Measurements from ENCODE around the gene PIGS. TPM values are rescaled to one million over a fixed set of nuclear protein-coding genes. Genes with fewer than 3 reads are reported as not detected.

The PIGS gene
- polyA plus RNA-seq, 3 donors: 59.4 to 87.5 (median 84.9) TPM

DNA sequence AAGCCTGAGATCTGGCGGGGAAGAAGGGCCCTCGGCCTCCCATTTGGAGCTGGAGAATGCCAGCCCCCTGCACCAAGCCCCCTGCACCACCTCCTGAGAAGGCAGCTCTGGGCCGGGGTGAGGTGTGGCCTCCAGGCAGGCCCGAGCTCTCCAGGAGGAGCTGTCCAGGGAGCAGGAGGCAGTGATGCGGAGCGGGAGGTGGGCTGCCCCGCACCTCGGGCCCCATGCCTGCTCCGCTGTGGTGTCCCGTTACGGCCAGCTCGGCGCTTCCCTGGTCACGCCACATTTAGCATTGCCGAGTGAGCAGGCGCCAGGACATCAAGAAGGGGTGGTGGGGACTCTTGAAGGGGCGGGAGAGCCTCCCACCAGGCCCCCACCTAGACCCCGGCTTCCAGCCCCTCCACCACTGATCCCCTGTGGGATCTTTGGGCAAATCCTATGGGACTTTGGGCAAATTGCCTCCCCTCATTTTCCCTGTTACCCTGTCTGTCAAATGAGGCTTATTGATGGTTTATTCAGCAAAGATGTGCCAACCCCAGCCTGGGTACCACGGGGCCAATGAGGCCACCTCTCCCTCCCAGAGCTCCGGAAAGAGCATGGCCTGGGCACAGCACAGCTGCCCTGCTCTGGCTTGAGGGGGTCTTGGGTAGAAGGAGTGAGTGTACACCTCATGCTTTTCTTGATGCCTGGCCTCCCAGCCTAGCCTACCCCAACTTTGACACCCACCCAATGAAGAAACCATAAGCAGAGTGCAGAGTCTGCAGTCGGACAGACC, 49.8 kb downstream of the PIGS start:
- peaks cover 0 to 4% (median 0%) of the 10 kb centered on the region in 7 donors for H3K9me3 Mint-ChIP-seq
- H3K79me2 ChIP-seq (ENCODE audit: insufficient read depth, low read length): no peaks in the 10 kb centered on the region
- no peak for DNase-seq
- H3K4me3 ChIP-seq (replicated peaks in 1 of 3; ENCODE audit: low read depth in 2 of 3, low read length in 3 of 3): no peak overlapping the region
- no peak overlapping the region for H3K4me2 ChIP-seq (replicated peaks; ENCODE audit: extremely low read depth, low read length, poor library complexity, severe bottlenecking)
- no peak overlapping the region for H3K4me3 Mint-ChIP-seq
- H3K4me1 ChIP-seq (ENCODE audit: control insufficient read depth in 1 of 2, insufficient read depth in 2 of 2, low read length in 2 of 2): peaks cover 0 to 5% of the 10 kb centered on the region in 2 donors
- no peak overlapping the region for H3K9ac ChIP-seq (ENCODE audit: insufficient read depth, low read length, poor library complexity, severe bottlenecking)
- H3K36me3 Mint-ChIP-seq: no peaks in the 10 kb centered on the region
- no peaks in the 10 kb centered on the region for H4K20me1 ChIP-seq (ENCODE audit: insufficient read depth, low read length)
- intact Hi-C loops (cut with micrococcal nuclease): no loop called here
- no peak overlapping the region for H2AFZ ChIP-seq (ENCODE audit: insufficient read depth, low read depth, low read length, poor library complexity, severe bottlenecking)
- peaks cover 0 to 11% (median 10%) of the 10 kb centered on the region in 3 donors for H3K27me3 Mint-ChIP-seq (ENCODE audit: low read depth in 3 of 3)
- TF ChIP-seq, protein P1, sequence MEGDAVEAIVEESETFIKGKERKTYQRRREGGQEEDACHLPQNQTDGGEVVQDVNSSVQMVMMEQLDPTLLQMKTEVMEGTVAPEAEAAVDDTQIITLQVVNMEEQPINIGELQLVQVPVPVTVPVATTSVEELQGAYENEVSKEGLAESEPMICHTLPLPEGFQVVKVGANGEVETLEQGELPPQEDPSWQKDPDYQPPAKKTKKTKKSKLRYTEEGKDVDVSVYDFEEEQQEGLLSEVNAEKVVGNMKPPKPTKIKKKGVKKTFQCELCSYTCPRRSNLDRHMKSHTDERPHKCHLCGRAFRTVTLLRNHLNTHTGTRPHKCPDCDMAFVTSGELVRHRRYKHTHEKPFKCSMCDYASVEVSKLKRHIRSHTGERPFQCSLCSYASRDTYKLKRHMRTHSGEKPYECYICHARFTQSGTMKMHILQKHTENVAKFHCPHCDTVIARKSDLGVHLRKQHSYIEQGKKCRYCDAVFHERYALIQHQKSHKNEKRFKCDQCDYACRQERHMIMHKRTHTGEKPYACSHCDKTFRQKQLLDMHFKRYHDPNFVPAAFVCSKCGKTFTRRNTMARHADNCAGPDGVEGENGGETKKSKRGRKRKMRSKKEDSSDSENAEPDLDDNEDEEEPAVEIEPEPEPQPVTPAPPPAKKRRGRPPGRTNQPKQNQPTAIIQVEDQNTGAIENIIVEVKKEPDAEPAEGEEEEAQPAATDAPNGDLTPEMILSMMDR (IDR thresholded peaks at IDR 0.05): no peak
- no peaks in the 10 kb centered on the region for H3K27me3 ChIP-seq (ENCODE audit: control insufficient read depth in 2 of 2, insufficient read depth in 2 of 2, low read length in 2 of 2)
- WGBS (ENCODE audit: insufficient coverage): 98% methylated on average over 13 of the region's 21 CpGs
- H3K27ac Mint-ChIP-seq: peak overlapping the region in 1 of 7 donors; percentile 38
- H3K9me3 ChIP-seq (replicated peaks in 1 of 2; ENCODE audit: control insufficient read depth in 1 of 2, insufficient read depth in 1 of 2, low read length in 2 of 2): no peaks in the 10 kb centered on the region
- no peak overlapping the region for H3K27ac ChIP-seq (ENCODE audit: low read depth in 1 of 2, low read length in 2 of 2)
- peaks cover 9% of the 10 kb centered on the region for H3K4me1 Mint-ChIP-seq
- no peaks in the 10 kb centered on the region for H3K36me3 ChIP-seq (replicated peaks in 1 of 2; ENCODE audit: control insufficient read depth in 1 of 2, insufficient read depth in 2 of 2, low read length in 2 of 2)

DNA sequence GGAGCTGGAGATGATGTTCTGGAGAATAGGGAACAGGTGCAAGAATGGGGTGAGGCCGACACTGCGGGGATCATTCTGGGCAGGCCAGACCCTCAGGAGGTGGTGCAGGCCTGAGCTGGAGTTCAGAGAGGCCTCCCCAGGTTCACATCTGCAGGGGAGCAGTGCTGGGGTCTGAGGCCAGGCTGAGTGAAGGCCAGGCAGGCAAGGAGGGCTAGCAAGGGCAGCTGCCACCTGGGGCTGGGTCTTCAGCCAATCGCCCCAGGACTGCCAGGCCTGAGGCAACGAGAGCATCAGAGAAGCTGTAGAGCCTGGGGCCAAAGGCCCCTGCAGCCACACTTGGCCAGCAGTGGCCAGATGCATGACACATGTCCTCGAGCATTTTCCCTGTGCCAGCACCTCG, 50.6 kb downstream of the PIGS start:
- Mint-ChIP-seq H3K4me3 (no peak overlapping the region), H3K9me3 (peaks cover 0 to 6% (median 2%) of the 10 kb centered on the region in 7 donors), H3K27me3 (ENCODE audit: low read depth in 3 of 3) (peaks cover 0 to 10% (median 8%) of the 10 kb centered on the region in 3 donors), H3K36me3 (no peaks in the 10 kb centered on the region), H3K27ac (peak overlapping the region in 1 of 7 donors; percentile 19), H3K4me1 (peaks cover 9% of the 10 kb centered on the region)
- 75% methylated on average over 6 of the region's 6 CpGs for WGBS (ENCODE audit: insufficient coverage)
- intact Hi-C loops (cut with micrococcal nuclease): no loop called here
- Histone ChIP-seq H3K79me2 (ENCODE audit: insufficient read depth, low read length) (no peaks in the 10 kb centered on the region), H3K9ac (ENCODE audit: insufficient read depth, low read length, poor library complexity, severe bottlenecking) (no peak overlapping the region), H3K9me3 (replicated peaks in 1 of 2; ENCODE audit: control insufficient read depth in 1 of 2, insufficient read depth in 1 of 2, low read length in 2 of 2) (no peaks in the 10 kb centered on the region), H3K27ac (ENCODE audit: low read depth in 1 of 2, low read length in 2 of 2) (no peak overlapping the region), H3K4me1 (ENCODE audit: control insufficient read depth in 1 of 2, insufficient read depth in 2 of 2, low read length in 2 of 2) (peaks cover 0 to 5% of the 10 kb centered on the region in 2 donors), H4K20me1 (ENCODE audit: insufficient read depth, low read length) (no peaks in the 10 kb centered on the region), H3K36me3 (replicated peaks in 1 of 2; ENCODE audit: control insufficient read depth in 1 of 2, insufficient read depth in 2 of 2, low read length in 2 of 2) (no peaks in the 10 kb centered on the region), H3K4me2 (replicated peaks; ENCODE audit: extremely low read depth, low read length, poor library complexity, severe bottlenecking) (no peak overlapping the region), H3K4me3 (replicated peaks in 1 of 3; ENCODE audit: low read depth in 2 of 3, low read length in 3 of 3) (no peak overlapping the region), H2AFZ (ENCODE audit: insufficient read depth, low read depth, low read length, poor library complexity, severe bottlenecking) (no peak overlapping the region), H3K27me3 (ENCODE audit: control insufficient read depth in 2 of 2, insufficient read depth in 2 of 2, low read length in 2 of 2) (no peaks in the 10 kb centered on the region)
- no peak for DNase-seq
- TF ChIP-seq, protein P1 (IDR thresholded peaks at IDR 0.05): no peak

Measured in CD14-positive monocyte (primary cell).